CD8-positive, alpha-beta memory T cell (primary cell): ENCODE data around the gene GRID1. TPM values are rescaled to one million over a fixed set of nuclear protein-coding genes. Genes with fewer than 3 reads are reported as not detected.
A peak's percentile ranks its signal among the peaks of the same experiment; 100 is the strongest.

Experiments used
- CTCF ChIA-PET: fragments of 350-600 bp; sonication (Branson Sonifier 250); formaldehyde crosslinking; loops from one replicate; lab custom pipeline; 2021; ENCODE audit warnings: antibody characterized with exemption; lab: Charles Lee
- POLR2A ChIA-PET: fragments of 350-600 bp; sonication (Branson Sonifier 250); formaldehyde crosslinking; loops from one replicate; lab custom pipeline; 2021; ENCODE audit warnings: antibody characterized with exemption; lab: Charles Lee
- DNase-seq, 5 donors: peaks; one replicate each; pipeline versions ENCODE4 v3.0.0 to v3.0.0-alpha.2; 2020 to 2022; ENCODE audit warnings: mixed read lengths in 1 of 5
- H3K27ac ChIP-seq: one replicate; pipeline ENCODE4 v1.7.0; 2013; ENCODE audit warnings: low read depth, mild to moderate bottlenecking, low read length, moderate library complexity
- H3K27me3 ChIP-seq: 2 replicates; pipeline ENCODE4 v1.7.0; 2013; ENCODE audit warnings: low read length, mild to moderate bottlenecking; ENCODE audit not compliant: insufficient read depth, poor library complexity, severe bottlenecking
- H3K36me3 ChIP-seq: 2 replicates; pipeline ENCODE4 v1.7.0; 2013; ENCODE audit warnings: mild to moderate bottlenecking, low read length, moderate library complexity; ENCODE audit not compliant: insufficient read depth
- H3K4me1 ChIP-seq: 2 replicates; pipeline ENCODE4 v1.7.0; 2013; ENCODE audit warnings: mild to moderate bottlenecking, low read length, moderate library complexity; ENCODE audit not compliant: insufficient read depth
- H3K4me3 ChIP-seq: 2 replicates; pipeline ENCODE4 v1.7.0; 2013; ENCODE audit warnings: mild to moderate bottlenecking, low read length
- H3K9me3 ChIP-seq: 2 replicates; pipeline ENCODE4 v1.7.0; 2013; ENCODE audit warnings: mild to moderate bottlenecking, low read length
- H3K27ac Mint-ChIP-seq, 8 donors: one replicate each; pipeline ENCODE4 v1.8.0; 2020 to 2021; ENCODE audit warnings: mixed read lengths in 8 of 8, mild to moderate bottlenecking in 6 of 8, inconsistent platforms in 3 of 8, moderate library complexity in 3 of 8
- H3K27me3 Mint-ChIP-seq, 2 donors: one replicate each; pipeline ENCODE4 v1.8.0; 2020 to 2021; ENCODE audit warnings: mixed read lengths in 2 of 2, mild to moderate bottlenecking in 1 of 2, moderate library complexity in 1 of 2
- H3K36me3 Mint-ChIP-seq, 3 donors: one replicate each; pipeline ENCODE4 v1.8.0; 2020 to 2021; ENCODE audit warnings: mixed read lengths in 3 of 3, inconsistent platforms in 1 of 3, mild to moderate bottlenecking in 1 of 3
- H3K4me1 Mint-ChIP-seq, 3 donors: one replicate each; pipeline ENCODE4 v1.8.0; 2020 to 2021; ENCODE audit warnings: mixed read lengths in 3 of 3, inconsistent platforms in 1 of 3, mild to moderate bottlenecking in 1 of 3
- H3K4me3 Mint-ChIP-seq, 7 donors: one replicate each; pipeline ENCODE4 v1.8.0; 2020 to 2021; ENCODE audit warnings: mixed read lengths in 7 of 7, mild to moderate bottlenecking in 6 of 7, moderate library complexity in 4 of 7, inconsistent platforms in 2 of 7
- H3K9me3 Mint-ChIP-seq, 5 donors: one replicate each; pipeline ENCODE4 v1.8.0; 2020 to 2022; ENCODE audit warnings: mixed read lengths in 5 of 5, mild to moderate bottlenecking in 3 of 5, moderate library complexity in 2 of 5, inconsistent platforms in 1 of 5
- polyA plus RNA-seq: library from polyadenylated mRNA; unstranded; fragments of 300-500 nt; fragmentation: Illumina TruSeq; gene quantifications from one replicate; pipeline ENCODE4 v1.2.3, GENCODE V29; 2021
- total RNA-seq, 2 experiments: library from RNA; stranded (reverse); gene quantifications; one replicate each; pipeline ENCODE4 v1.2.3, GENCODE V29; 2021

GRID1 gene
- total and polyA plus RNA-seq, 3 experiments from 2014 or later: not detected

- H3K36me3 ChIP-seq: no peaks in the 10 kb centered on the region
- Mint-ChIP-seq H3K9me3 (no peaks in the 10 kb centered on the region), H3K4me3 (no peak overlapping the region), H3K36me3 (no peaks in the 10 kb centered on the region), H3K27me3 (peaks cover 2 to 38% of the 10 kb centered on the region in 2 donors), H3K4me1 (no peaks in the 10 kb centered on the region), H3K27ac (no peak overlapping the region)
- H3K27me3 ChIP-seq: no peaks in the 10 kb centered on the region
- no peaks in the 10 kb centered on the region for H3K9me3 ChIP-seq
- DNase-seq: no peak
- no peaks in the 10 kb centered on the region for H3K4me1 ChIP-seq
- H3K27ac ChIP-seq: no peak overlapping the region
- ChIA-PET POLR2A (no interaction called here), CTCF (no interaction called here)
- H3K4me3 ChIP-seq: no peak overlapping the region
Measured at GRCh38 chr10:86192691-86193090, 173.9 kb downstream of the GRID1 start.

- no peaks in the 10 kb centered on the region for H3K36me3 ChIP-seq
Measured at GRCh38 chr10:86192147-86192546, 174.4 kb downstream of the GRID1 start.

GRCh38 chr10:86191686-86192085 lies 174.9 kb downstream of the GRID1 start:
- no peak overlapping the region for H3K27ac ChIP-seq
- DNase-seq: no peak
- peaks cover 2 to 35% of the 10 kb centered on the region in 2 donors for H3K27me3 Mint-ChIP-seq
- no peaks in the 10 kb centered on the region for H3K36me3 Mint-ChIP-seq
- H3K4me1 Mint-ChIP-seq: peaks cover 0 to 1% (median 0%) of the 10 kb centered on the region in 3 donors
- H3K4me3 ChIP-seq: no peak overlapping the region
- CTCF ChIA-PET: no interaction called here
- H3K36me3 ChIP-seq: no peaks in the 10 kb centered on the region
- POLR2A ChIA-PET: no interaction called here
- no peaks in the 10 kb centered on the region for H3K9me3 ChIP-seq
- no peaks in the 10 kb centered on the region for H3K27me3 ChIP-seq
- H3K4me3 Mint-ChIP-seq: no peak overlapping the region
- no peak overlapping the region for H3K27ac Mint-ChIP-seq
- H3K9me3 Mint-ChIP-seq: no peaks in the 10 kb centered on the region
- H3K4me1 ChIP-seq: no peaks in the 10 kb centered on the region

More at GRCh38 chr10:86192147-86192546, 174.4 kb downstream of the GRID1 start:
- no peaks in the 10 kb centered on the region for H3K4me1 ChIP-seq
- no peaks in the 10 kb centered on the region for H3K9me3 ChIP-seq
- no peaks in the 10 kb centered on the region for H3K27me3 ChIP-seq
- ChIA-PET CTCF (no interaction called here), POLR2A (no interaction called here)
- no peaks in the 10 kb centered on the region for H3K4me1 Mint-ChIP-seq
- no peak overlapping the region for H3K27ac Mint-ChIP-seq
- no peaks in the 10 kb centered on the region for H3K9me3 Mint-ChIP-seq
- no peak overlapping the region for H3K4me3 ChIP-seq
- H3K27ac ChIP-seq: no peak overlapping the region
- no peaks in the 10 kb centered on the region for H3K36me3 Mint-ChIP-seq
- DNase-seq: no peak
- no peak overlapping the region for H3K4me3 Mint-ChIP-seq
- H3K27me3 Mint-ChIP-seq: peaks cover 2 to 35% of the 10 kb centered on the region in 2 donors

- no peak overlapping the region for H3K27ac Mint-ChIP-seq
- H3K27me3 ChIP-seq: no peaks in the 10 kb centered on the region
- peaks cover 0 to 4% (median 0%) of the 10 kb centered on the region in 3 donors for H3K4me1 Mint-ChIP-seq
- H3K27ac ChIP-seq: no peak overlapping the region
- H3K9me3 Mint-ChIP-seq: peaks cover 0 to 2% (median 0%) of the 10 kb centered on the region in 5 donors
- no peak for DNase-seq
- no peak overlapping the region for H3K4me3 ChIP-seq
- ChIA-PET CTCF (no interaction called here), POLR2A (no interaction called here)
- H3K27me3 Mint-ChIP-seq: peaks cover 2 to 36% of the 10 kb centered on the region in 2 donors
- no peaks in the 10 kb centered on the region for H3K36me3 Mint-ChIP-seq
- no peaks in the 10 kb centered on the region for H3K4me1 ChIP-seq
- no peaks in the 10 kb centered on the region for H3K9me3 ChIP-seq
- H3K4me3 Mint-ChIP-seq: no peak overlapping the region
- no peaks in the 10 kb centered on the region for H3K36me3 ChIP-seq
Measured at GRCh38 chr10:86191166-86191565, 175.4 kb downstream of the GRID1 start.

GRCh38 chr10:86190291-86190690 lies 176.3 kb downstream of the GRID1 start:
- no peaks in the 10 kb centered on the region for H3K27me3 ChIP-seq

GRCh38 chr10:86189891-86190290 lies 176.7 kb downstream of the GRID1 start:
- no peak for DNase-seq
- Mint-ChIP-seq H3K27ac (no peak overlapping the region), H3K36me3 (no peaks in the 10 kb centered on the region), H3K4me1 (peaks cover 0 to 4% (median 0%) of the 10 kb centered on the region in 3 donors), H3K4me3 (no peak overlapping the region), H3K9me3 (peaks cover 0 to 6% (median 0%) of the 10 kb centered on the region in 5 donors), H3K27me3 (peaks cover 0 to 36% of the 10 kb centered on the region in 2 donors)
- Histone ChIP-seq H3K27ac (no peak overlapping the region), H3K27me3 (no peaks in the 10 kb centered on the region), H3K36me3 (no peaks in the 10 kb centered on the region), H3K4me1 (no peaks in the 10 kb centered on the region), H3K9me3 (no peaks in the 10 kb centered on the region), H3K4me3 (no peak overlapping the region)
- ChIA-PET POLR2A (no interaction called here), CTCF (no interaction called here)

More at GRCh38 chr10:86190291-86190690, 176.3 kb downstream of the GRID1 start:
- H3K36me3 Mint-ChIP-seq: no peaks in the 10 kb centered on the region
- H3K9me3 ChIP-seq: no peaks in the 10 kb centered on the region
- peaks cover 0 to 6% (median 0%) of the 10 kb centered on the region in 5 donors for H3K9me3 Mint-ChIP-seq
- H3K27me3 Mint-ChIP-seq: peaks cover 0 to 36% of the 10 kb centered on the region in 2 donors
- DNase-seq: no peak
- no peak overlapping the region for H3K4me3 ChIP-seq
- no peaks in the 10 kb centered on the region for H3K36me3 ChIP-seq
- no peak overlapping the region for H3K4me3 Mint-ChIP-seq
- H3K4me1 Mint-ChIP-seq: peaks cover 0 to 4% (median 0%) of the 10 kb centered on the region in 3 donors
- ChIA-PET CTCF (no interaction called here), POLR2A (no interaction called here)
- H3K4me1 ChIP-seq: no peaks in the 10 kb centered on the region
- no peak overlapping the region for H3K27ac ChIP-seq
- no peak overlapping the region for H3K27ac Mint-ChIP-seq

- Histone ChIP-seq H3K36me3 (no peaks in the 10 kb centered on the region), H3K27ac (no peak overlapping the region), H3K4me3 (no peak overlapping the region), H3K9me3 (no peaks in the 10 kb centered on the region), H3K4me1 (no peaks in the 10 kb centered on the region), H3K27me3 (no peaks in the 10 kb centered on the region)
- peaks cover 0 to 4% (median 0%) of the 10 kb centered on the region in 3 donors for H3K4me1 Mint-ChIP-seq
- no peaks in the 10 kb centered on the region for H3K36me3 Mint-ChIP-seq
- CTCF ChIA-PET: no interaction called here
- peaks cover 0 to 6% (median 0%) of the 10 kb centered on the region in 5 donors for H3K9me3 Mint-ChIP-seq
- DNase-seq: no peak
- H3K27me3 Mint-ChIP-seq: peaks cover 0 to 36% of the 10 kb centered on the region in 2 donors
- no peak overlapping the region for H3K4me3 Mint-ChIP-seq
- no peak overlapping the region for H3K27ac Mint-ChIP-seq
- POLR2A ChIA-PET: no interaction called here
Measured at GRCh38 chr10:86188796-86189558, 177.6 kb downstream of the GRID1 start.

- ChIA-PET CTCF (no interaction called here), POLR2A (no interaction called here)
- H3K27me3 ChIP-seq: no peaks in the 10 kb centered on the region
- peaks cover 0 to 32% of the 10 kb centered on the region in 2 donors for H3K27me3 Mint-ChIP-seq
- no peaks in the 10 kb centered on the region for H3K4me1 ChIP-seq
- no peak overlapping the region for H3K4me3 ChIP-seq
- H3K4me1 Mint-ChIP-seq: peaks cover 0 to 4% (median 0%) of the 10 kb centered on the region in 3 donors
- no peak overlapping the region for H3K4me3 Mint-ChIP-seq
- no peaks in the 10 kb centered on the region for H3K9me3 ChIP-seq
- no peak for DNase-seq
- H3K36me3 ChIP-seq: no peaks in the 10 kb centered on the region
- no peaks in the 10 kb centered on the region for H3K36me3 Mint-ChIP-seq
- H3K27ac ChIP-seq: no peak overlapping the region
- H3K9me3 Mint-ChIP-seq: peaks cover 0 to 6% (median 0%) of the 10 kb centered on the region in 5 donors
- H3K27ac Mint-ChIP-seq: peak overlapping the region in 1 of 8 donors; percentile 66
Measured at GRCh38 chr10:86188326-86188725, 178.3 kb downstream of the GRID1 start.
